ENCODE results near the gene NDUFA13. TPM values are rescaled to one million over a fixed set of nuclear protein-coding genes. Genes with fewer than 3 reads are reported as not detected.
A peak's percentile ranks its signal among the peaks of the same experiment; 100 is the strongest.

NDUFA13 gene
- total RNA-seq, 1 experiment from 2014 or later: 96.6 TPM

- no peak for DNase-seq (ENCODE audit: low read depth)
Observed at GRCh38 chr19:19546751-19547162, 30.7 kb downstream of the NDUFA13 start.

GRCh38 chr19:19547674-19548336, 31.8 kb downstream of the NDUFA13 start:
- no peak for DNase-seq (ENCODE audit: low read depth)

GRCh38 chr19:19548915-19549759, 33.1 kb downstream of the NDUFA13 start:
- no peak for DNase-seq (ENCODE audit: low read depth)

- no peak for DNase-seq (ENCODE audit: low read depth)
Observed at GRCh38 chr19:19549804-19550464, 33.9 kb downstream of the NDUFA13 start.

GRCh38 chr19:19550485-19550929, 34.5 kb downstream of the NDUFA13 start:
- DNase-seq (ENCODE audit: low read depth): peak; percentile 43

GRCh38 chr19:19550972-19551852, 35.2 kb downstream of the NDUFA13 start:
- no peak for DNase-seq (ENCODE audit: low read depth)

GRCh38 chr19:19551853-19552192, 35.8 kb downstream of the NDUFA13 start:
- DNase-seq (ENCODE audit: low read depth): no peak

- DNase-seq (ENCODE audit: low read depth): peak; percentile 50
Observed at GRCh38 chr19:19552798-19553197, 36.8 kb downstream of the NDUFA13 start.

GRCh38 chr19:19553670-19554069, 37.6 kb downstream of the NDUFA13 start:
- no peak for DNase-seq (ENCODE audit: low read depth)

GRCh38 chr19:19554074-19555023, 38.3 kb downstream of the NDUFA13 start:
- DNase-seq (ENCODE audit: low read depth): peak; percentile 62

- no peak for DNase-seq (ENCODE audit: low read depth)
Observed at GRCh38 chr19:19558055-19558454, 42.0 kb downstream of the NDUFA13 start.

GRCh38 chr19:19558636-19559035, 42.6 kb downstream of the NDUFA13 start:
- DNase-seq (ENCODE audit: low read depth): no peak

GRCh38 chr19:19559931-19560330, 43.9 kb downstream of the NDUFA13 start:
- DNase-seq (ENCODE audit: low read depth): no peak

- no peak for DNase-seq (ENCODE audit: low read depth)
Observed at GRCh38 chr19:19561946-19562664, 46.1 kb downstream of the NDUFA13 start.

- DNase-seq (ENCODE audit: low read depth): no peak
Observed at GRCh38 chr19:19562665-19563347, 46.8 kb downstream of the NDUFA13 start.

GRCh38 chr19:19563348-19563848, 47.4 kb downstream of the NDUFA13 start:
- DNase-seq (ENCODE audit: low read depth): no peak

- DNase-seq (ENCODE audit: low read depth): no peak
Observed at GRCh38 chr19:19566306-19566705, 50.3 kb downstream of the NDUFA13 start.

GRCh38 chr19:19567391-19567790, 51.4 kb downstream of the NDUFA13 start:
- DNase-seq (ENCODE audit: low read depth): no peak

All from Daoy (cell line).